ENCODE data around the gene ARAP2.

ARAP2 gene

DNA sequence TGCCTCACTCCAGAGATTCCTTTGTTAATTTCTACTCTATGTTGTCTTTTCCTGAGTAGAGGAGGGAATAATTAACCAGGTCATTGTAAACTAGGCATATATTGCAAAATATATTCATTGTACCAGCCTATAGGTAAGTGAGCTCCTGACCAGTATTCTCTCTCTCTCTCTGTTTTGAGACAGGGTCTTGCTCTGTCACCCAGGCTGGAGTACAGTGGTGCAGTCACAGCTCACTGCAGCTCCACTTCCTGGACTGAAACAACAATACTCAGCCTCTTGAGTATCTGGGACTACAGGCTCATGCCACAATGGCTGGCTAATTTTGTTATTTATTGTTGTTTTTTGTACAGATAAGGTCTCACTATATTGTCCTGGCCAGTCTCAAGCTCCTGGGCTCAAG is 198.3 kb downstream of the ARAP2 start:
- H3K79me2 ChIP-seq (ENCODE audit: insufficient read depth, low read length): no peaks in the 10 kb centered on the region
- DNase-seq: no peak
- ATAC-seq (ENCODE audit: insufficient read depth, low read depth): 0 out of 3 replicates have a peak, but pooled peaks have one; percentile 22
- no peaks in the 10 kb centered on the region for H3K9me3 ChIP-seq (ENCODE audit: insufficient read depth, low read length, severe bottlenecking)
- no peak overlapping the region for H3K27ac ChIP-seq (ENCODE audit: low read length)
- no peaks in the 10 kb centered on the region for H3K36me3 ChIP-seq (ENCODE audit: insufficient read depth, low read length)
- no peak overlapping the region for H3K9ac ChIP-seq (ENCODE audit: low read depth, low read length)
- H3K4me2 ChIP-seq (ENCODE audit: insufficient read depth, low read length): no peak overlapping the region
- H3K27me3 ChIP-seq (ENCODE audit: insufficient read depth, low read length, poor library complexity): no peaks in the 10 kb centered on the region
- H4K20me1 ChIP-seq (ENCODE audit: insufficient read depth, low read length): no peaks in the 10 kb centered on the region
- no peaks in the 10 kb centered on the region for H3K4me1 ChIP-seq (ENCODE audit: insufficient read depth, low read length)
- no peak overlapping the region for H2AFZ ChIP-seq (ENCODE audit: low read depth, low read length)
- no peak for TF ChIP-seq EZH2 (IDR thresholded peaks at IDR 0.05; ENCODE audit: borderline replicate concordance, low read depth, low read length, severe bottlenecking)
- TF ChIP-seq, protein P1, sequence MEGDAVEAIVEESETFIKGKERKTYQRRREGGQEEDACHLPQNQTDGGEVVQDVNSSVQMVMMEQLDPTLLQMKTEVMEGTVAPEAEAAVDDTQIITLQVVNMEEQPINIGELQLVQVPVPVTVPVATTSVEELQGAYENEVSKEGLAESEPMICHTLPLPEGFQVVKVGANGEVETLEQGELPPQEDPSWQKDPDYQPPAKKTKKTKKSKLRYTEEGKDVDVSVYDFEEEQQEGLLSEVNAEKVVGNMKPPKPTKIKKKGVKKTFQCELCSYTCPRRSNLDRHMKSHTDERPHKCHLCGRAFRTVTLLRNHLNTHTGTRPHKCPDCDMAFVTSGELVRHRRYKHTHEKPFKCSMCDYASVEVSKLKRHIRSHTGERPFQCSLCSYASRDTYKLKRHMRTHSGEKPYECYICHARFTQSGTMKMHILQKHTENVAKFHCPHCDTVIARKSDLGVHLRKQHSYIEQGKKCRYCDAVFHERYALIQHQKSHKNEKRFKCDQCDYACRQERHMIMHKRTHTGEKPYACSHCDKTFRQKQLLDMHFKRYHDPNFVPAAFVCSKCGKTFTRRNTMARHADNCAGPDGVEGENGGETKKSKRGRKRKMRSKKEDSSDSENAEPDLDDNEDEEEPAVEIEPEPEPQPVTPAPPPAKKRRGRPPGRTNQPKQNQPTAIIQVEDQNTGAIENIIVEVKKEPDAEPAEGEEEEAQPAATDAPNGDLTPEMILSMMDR (IDR thresholded peaks at IDR 0.05; ENCODE audit: borderline replicate concordance, extremely low read depth, low read length, poor library complexity, severe bottlenecking): no peak
- H3K4me3 ChIP-seq (ENCODE audit: low read depth in 1 of 2, low read length in 2 of 2): no peak overlapping the region

DNA sequence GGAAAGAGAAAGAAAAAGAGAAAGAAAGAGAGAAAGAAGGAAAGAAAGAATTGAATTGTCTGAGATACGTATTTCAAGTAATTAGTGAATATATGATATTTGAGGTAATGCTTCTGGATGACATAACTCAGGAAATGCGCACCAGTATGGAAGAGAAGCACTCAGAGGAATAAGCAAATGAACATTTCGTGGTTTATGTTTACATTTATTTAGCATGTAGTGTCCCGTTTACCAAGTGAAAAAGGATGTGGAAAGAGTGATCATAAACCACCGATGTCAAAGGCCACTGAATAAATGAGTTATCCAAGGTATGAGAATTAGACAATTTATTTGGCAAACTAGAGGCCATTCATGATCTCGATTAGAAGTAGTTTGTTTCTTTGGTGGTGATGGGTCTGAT is 200.4 kb downstream of the ARAP2 start:
- H3K4me2 ChIP-seq (ENCODE audit: insufficient read depth, low read length): no peak overlapping the region
- ATAC-seq (ENCODE audit: insufficient read depth, low read depth): no peak

DNA sequence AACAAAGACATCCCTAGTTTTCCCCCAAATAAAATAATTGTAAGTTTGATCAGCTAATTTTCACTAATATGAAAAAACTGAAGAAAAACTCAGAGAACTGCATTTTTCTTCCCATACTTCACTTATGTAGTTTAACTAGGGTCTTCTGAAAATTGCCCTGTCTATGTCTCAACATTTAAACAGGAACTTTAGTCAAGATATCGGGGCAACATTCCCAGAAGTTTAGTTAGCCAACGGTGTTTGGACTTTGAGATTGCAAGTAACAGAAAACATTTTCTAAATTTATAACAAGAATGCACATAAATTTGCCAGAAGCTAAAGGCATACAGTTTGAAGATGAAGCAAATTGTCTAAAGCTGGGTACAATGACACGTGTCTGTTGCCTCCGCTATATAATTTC is 201.1 kb downstream of the ARAP2 start:
- no peak overlapping the region for H3K4me2 ChIP-seq (ENCODE audit: insufficient read depth, low read length)
- no peak overlapping the region for H2AFZ ChIP-seq (ENCODE audit: low read depth, low read length)
- H3K27ac ChIP-seq (ENCODE audit: low read length): no peak overlapping the region
- H3K79me2 ChIP-seq (ENCODE audit: insufficient read depth, low read length): no peaks in the 10 kb centered on the region
- H3K27me3 ChIP-seq (ENCODE audit: insufficient read depth, low read length, poor library complexity): no peaks in the 10 kb centered on the region
- H3K36me3 ChIP-seq (ENCODE audit: insufficient read depth, low read length): no peaks in the 10 kb centered on the region
- H4K20me1 ChIP-seq (ENCODE audit: insufficient read depth, low read length): no peaks in the 10 kb centered on the region
- ATAC-seq (ENCODE audit: insufficient read depth, low read depth): no peak
- H3K9me3 ChIP-seq (ENCODE audit: insufficient read depth, low read length, severe bottlenecking): no peaks in the 10 kb centered on the region
- no peak overlapping the region for H3K4me3 ChIP-seq (ENCODE audit: low read depth in 1 of 2, low read length in 2 of 2)
- no peak for DNase-seq
- peaks cover 11% of the 10 kb centered on the region for H3K4me1 ChIP-seq (ENCODE audit: insufficient read depth, low read length)
- TF ChIP-seq, protein P1 (IDR thresholded peaks at IDR 0.05; ENCODE audit: borderline replicate concordance, extremely low read depth, low read length, poor library complexity, severe bottlenecking): no peak
- TF ChIP-seq EZH2 (IDR thresholded peaks at IDR 0.05; ENCODE audit: borderline replicate concordance, low read depth, low read length, severe bottlenecking): no peak
- H3K9ac ChIP-seq (ENCODE audit: low read depth, low read length): no peak overlapping the region

More for the DNA sequence above, 200.4 kb downstream of the ARAP2 start:
- Histone ChIP-seq H4K20me1 (ENCODE audit: insufficient read depth, low read length) (no peaks in the 10 kb centered on the region), H3K4me3 (ENCODE audit: low read depth in 1 of 2, low read length in 2 of 2) (no peak overlapping the region), H3K4me1 (ENCODE audit: insufficient read depth, low read length) (peaks cover 7% of the 10 kb centered on the region), H3K36me3 (ENCODE audit: insufficient read depth, low read length) (no peaks in the 10 kb centered on the region), H3K9ac (ENCODE audit: low read depth, low read length) (no peak overlapping the region), H3K79me2 (ENCODE audit: insufficient read depth, low read length) (no peaks in the 10 kb centered on the region), H2AFZ (ENCODE audit: low read depth, low read length) (no peak overlapping the region), H3K27me3 (ENCODE audit: insufficient read depth, low read length, poor library complexity) (no peaks in the 10 kb centered on the region), H3K27ac (ENCODE audit: low read length) (no peak overlapping the region), H3K9me3 (ENCODE audit: insufficient read depth, low read length, severe bottlenecking) (no peaks in the 10 kb centered on the region)
- no peak for TF ChIP-seq EZH2 (IDR thresholded peaks at IDR 0.05; ENCODE audit: borderline replicate concordance, low read depth, low read length, severe bottlenecking)
- TF ChIP-seq, protein P1 (IDR thresholded peaks at IDR 0.05; ENCODE audit: borderline replicate concordance, extremely low read depth, low read length, poor library complexity, severe bottlenecking): no peak
- DNase-seq: no peak

All from DND-41 (cell line).